ENCODE measurements around the gene DUSP15. TPM values are rescaled to one million over a fixed set of nuclear protein-coding genes. Genes with fewer than 3 reads are reported as not detected.

DUSP15 gene
- total and polyA plus RNA-seq, 2 of the 8 experiments (the other 6 are each of a cell fraction or from before 2014, with no cell fraction given) = 0.91 to 3.2 TPM

- TF ChIP-seq, protein P1, sequence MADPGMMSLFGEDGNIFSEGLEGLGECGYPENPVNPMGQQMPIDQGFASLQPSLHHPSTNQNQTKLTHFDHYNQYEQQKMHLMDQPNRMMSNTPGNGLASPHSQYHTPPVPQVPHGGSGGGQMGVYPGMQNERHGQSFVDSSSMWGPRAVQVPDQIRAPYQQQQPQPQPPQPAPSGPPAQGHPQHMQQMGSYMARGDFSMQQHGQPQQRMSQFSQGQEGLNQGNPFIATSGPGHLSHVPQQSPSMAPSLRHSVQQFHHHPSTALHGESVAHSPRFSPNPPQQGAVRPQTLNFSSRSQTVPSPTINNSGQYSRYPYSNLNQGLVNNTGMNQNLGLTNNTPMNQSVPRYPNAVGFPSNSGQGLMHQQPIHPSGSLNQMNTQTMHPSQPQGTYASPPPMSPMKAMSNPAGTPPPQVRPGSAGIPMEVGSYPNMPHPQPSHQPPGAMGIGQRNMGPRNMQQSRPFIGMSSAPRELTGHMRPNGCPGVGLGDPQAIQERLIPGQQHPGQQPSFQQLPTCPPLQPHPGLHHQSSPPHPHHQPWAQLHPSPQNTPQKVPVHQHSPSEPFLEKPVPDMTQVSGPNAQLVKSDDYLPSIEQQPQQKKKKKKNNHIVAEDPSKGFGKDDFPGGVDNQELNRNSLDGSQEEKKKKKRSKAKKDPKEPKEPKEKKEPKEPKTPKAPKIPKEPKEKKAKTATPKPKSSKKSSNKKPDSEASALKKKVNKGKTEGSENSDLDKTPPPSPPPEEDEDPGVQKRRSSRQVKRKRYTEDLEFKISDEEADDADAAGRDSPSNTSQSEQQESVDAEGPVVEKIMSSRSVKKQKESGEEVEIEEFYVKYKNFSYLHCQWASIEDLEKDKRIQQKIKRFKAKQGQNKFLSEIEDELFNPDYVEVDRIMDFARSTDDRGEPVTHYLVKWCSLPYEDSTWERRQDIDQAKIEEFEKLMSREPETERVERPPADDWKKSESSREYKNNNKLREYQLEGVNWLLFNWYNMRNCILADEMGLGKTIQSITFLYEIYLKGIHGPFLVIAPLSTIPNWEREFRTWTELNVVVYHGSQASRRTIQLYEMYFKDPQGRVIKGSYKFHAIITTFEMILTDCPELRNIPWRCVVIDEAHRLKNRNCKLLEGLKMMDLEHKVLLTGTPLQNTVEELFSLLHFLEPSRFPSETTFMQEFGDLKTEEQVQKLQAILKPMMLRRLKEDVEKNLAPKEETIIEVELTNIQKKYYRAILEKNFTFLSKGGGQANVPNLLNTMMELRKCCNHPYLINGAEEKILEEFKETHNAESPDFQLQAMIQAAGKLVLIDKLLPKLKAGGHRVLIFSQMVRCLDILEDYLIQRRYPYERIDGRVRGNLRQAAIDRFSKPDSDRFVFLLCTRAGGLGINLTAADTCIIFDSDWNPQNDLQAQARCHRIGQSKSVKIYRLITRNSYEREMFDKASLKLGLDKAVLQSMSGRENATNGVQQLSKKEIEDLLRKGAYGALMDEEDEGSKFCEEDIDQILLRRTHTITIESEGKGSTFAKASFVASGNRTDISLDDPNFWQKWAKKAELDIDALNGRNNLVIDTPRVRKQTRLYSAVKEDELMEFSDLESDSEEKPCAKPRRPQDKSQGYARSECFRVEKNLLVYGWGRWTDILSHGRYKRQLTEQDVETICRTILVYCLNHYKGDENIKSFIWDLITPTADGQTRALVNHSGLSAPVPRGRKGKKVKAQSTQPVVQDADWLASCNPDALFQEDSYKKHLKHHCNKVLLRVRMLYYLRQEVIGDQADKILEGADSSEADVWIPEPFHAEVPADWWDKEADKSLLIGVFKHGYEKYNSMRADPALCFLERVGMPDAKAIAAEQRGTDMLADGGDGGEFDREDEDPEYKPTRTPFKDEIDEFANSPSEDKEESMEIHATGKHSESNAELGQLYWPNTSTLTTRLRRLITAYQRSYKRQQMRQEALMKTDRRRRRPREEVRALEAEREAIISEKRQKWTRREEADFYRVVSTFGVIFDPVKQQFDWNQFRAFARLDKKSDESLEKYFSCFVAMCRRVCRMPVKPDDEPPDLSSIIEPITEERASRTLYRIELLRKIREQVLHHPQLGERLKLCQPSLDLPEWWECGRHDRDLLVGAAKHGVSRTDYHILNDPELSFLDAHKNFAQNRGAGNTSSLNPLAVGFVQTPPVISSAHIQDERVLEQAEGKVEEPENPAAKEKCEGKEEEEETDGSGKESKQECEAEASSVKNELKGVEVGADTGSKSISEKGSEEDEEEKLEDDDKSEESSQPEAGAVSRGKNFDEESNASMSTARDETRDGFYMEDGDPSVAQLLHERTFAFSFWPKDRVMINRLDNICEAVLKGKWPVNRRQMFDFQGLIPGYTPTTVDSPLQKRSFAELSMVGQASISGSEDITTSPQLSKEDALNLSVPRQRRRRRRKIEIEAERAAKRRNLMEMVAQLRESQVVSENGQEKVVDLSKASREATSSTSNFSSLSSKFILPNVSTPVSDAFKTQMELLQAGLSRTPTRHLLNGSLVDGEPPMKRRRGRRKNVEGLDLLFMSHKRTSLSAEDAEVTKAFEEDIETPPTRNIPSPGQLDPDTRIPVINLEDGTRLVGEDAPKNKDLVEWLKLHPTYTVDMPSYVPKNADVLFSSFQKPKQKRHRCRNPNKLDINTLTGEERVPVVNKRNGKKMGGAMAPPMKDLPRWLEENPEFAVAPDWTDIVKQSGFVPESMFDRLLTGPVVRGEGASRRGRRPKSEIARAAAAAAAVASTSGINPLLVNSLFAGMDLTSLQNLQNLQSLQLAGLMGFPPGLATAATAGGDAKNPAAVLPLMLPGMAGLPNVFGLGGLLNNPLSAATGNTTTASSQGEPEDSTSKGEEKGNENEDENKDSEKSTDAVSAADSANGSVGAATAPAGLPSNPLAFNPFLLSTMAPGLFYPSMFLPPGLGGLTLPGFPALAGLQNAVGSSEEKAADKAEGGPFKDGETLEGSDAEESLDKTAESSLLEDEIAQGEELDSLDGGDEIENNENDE (IDR thresholded peaks at IDR 0.05; ENCODE audit: insufficient replicate concordance, low read length) = no peak
- TF ChIP-seq SIRT6 (IDR thresholded peaks at IDR 0.05; ENCODE audit: low read length) = no peak
- no peak for TF ChIP-seq TAF1 (IDR thresholded peaks at IDR 0.05; ENCODE audit: low read depth, low read length)
- TF ChIP-seq NANOG (IDR thresholded peaks at IDR 0.05; ENCODE audit: insufficient read depth, low read depth, low read length, poor library complexity, severe bottlenecking) = no peak
- TF ChIP-seq EP300 (IDR thresholded peaks at IDR 0.05; ENCODE audit: borderline replicate concordance in 1 of 2, low read depth in 2 of 2, low read length in 2 of 2) = no peak
- TF ChIP-seq USF2 (IDR thresholded peaks at IDR 0.05; ENCODE audit: low read length) = no peak
- TF ChIP-seq GTF2F1 (IDR thresholded peaks at IDR 0.05; ENCODE audit: borderline replicate concordance, low read depth, low read length) = no peak
- TF ChIP-seq POLR2A (IDR thresholded peaks at IDR 0.05; ENCODE audit: control extremely low read depth in 1 of 2, low read depth in 2 of 2, low read length in 2 of 2) = no peak
- no peak for TF ChIP-seq SP4 (IDR thresholded peaks at IDR 0.05; ENCODE audit: low read length)
Measured at GRCh38 chr20:31907046-31907445, 36.7 kb upstream of the DUSP15 start (continued).

Data from H1 (cell line).